Prostate gland (tissue), 2 donors: ENCODE measurements around the gene GRAMD1B. TPM values are rescaled to one million over a fixed set of nuclear protein-coding genes. Genes with fewer than 3 reads are reported as not detected.

Experiments
- DNase-seq: peaks from one replicate; pipeline ENCODE4 v3.0.0-alpha.2; 2019; ENCODE audit warnings: low spot score
- H3K27ac ChIP-seq, 2 donors: fragments of 200-600 bp; sonication (generic); 2 replicates each; pipeline ENCODE4 v1.5.1; 2017 to 2019
- H3K27me3 ChIP-seq: fragments of 200-600 bp; sonication (generic); replicated peaks from 2 replicates; pipeline ENCODE4 v1.5.1; 2019; ENCODE audit not compliant: insufficient read depth
- H3K36me3 ChIP-seq, 2 donors: fragments of 200-600 bp; sonication (generic); 1 replicate in 1 of 2; 2 replicates in 1 of 2; pipeline versions ENCODE4 v1.5.1 to v1.8.1; 2017 to 2019
- H3K4me1 ChIP-seq: fragments of 200-600 bp; sonication (generic); replicated peaks from 2 replicates; pipeline ENCODE4 v1.5.1; 2019
- H3K4me3 ChIP-seq, 2 donors: fragments of 200-600 bp; sonication (generic); 2 replicates each; pipeline ENCODE4 v1.5.1; 2017 to 2019
- H3K9me3 ChIP-seq: fragments of 200-600 bp; sonication (generic); 2 replicates; pipeline ENCODE4 v1.5.1; 2017
- POLR2A ChIP-seq: fragments of 450-650 bp; IDR thresholded peaks from one replicate; pipeline ENCODE4 v1.6.1; 2016; ENCODE audit warnings: antibody characterized with exemption, mild to moderate bottlenecking
- POLR2AphosphoS5 ChIP-seq: sonication (generic); formaldehyde crosslinking; IDR thresholded peaks from one replicate; pipeline ENCODE4 v1.6.1; 2017; ENCODE audit warnings: antibody characterized with exemption
- WGBS: methylation state at CpG from one replicate; pipeline ENCODE4 v1.1.5; 2018; 5-methylcytosine and 5-hydroxymethylcytosine counted together
- intact Hi-C: fragments of 100-400 bp; cut with DNase I; formaldehyde crosslinking; loops from one replicate; pipeline ENCODE4 v1.14.2; 2022
- microRNA-seq: library from miRNA; unstranded; fragments of <30 nt; microRNA quantifications from one replicate; pipeline ENCODE4, GENCODE V29; 2016
- small RNA-seq, 2 donors: library from RNA; depleted of rRNA; stranded (forward); fragments of <200 nt; gene quantifications; one replicate each; pipeline ENCODE3, GENCODE V24; 2016
- total RNA-seq, 2 donors: library from RNA; depleted of rRNA; stranded (reverse); fragments of >200 nt; gene quantifications; one replicate each; pipeline ENCODE4 v1.1.0, GENCODE V29; 2016
- TF ChIP-seq, protein P1 (sequence below), 4 experiments: fragments of 200-600 bp in 2 of 4; fragments of 450-650 bp in 2 of 4; sonication (generic) in 2 of 4; IDR thresholded peaks; 1 replicate in 3 of 4; 2 replicates in 1 of 4; pipeline ENCODE4 v1.5.1; 2016 to 2019; ENCODE audit warnings: antibody characterized with exemption in 4 of 4, mild to moderate bottlenecking in 2 of 4, moderate library complexity in 2 of 4

GRAMD1B gene
- total RNA-seq, 2 donors from 2014 or later, result 4.5 to 27.2 TPM

DNA sequence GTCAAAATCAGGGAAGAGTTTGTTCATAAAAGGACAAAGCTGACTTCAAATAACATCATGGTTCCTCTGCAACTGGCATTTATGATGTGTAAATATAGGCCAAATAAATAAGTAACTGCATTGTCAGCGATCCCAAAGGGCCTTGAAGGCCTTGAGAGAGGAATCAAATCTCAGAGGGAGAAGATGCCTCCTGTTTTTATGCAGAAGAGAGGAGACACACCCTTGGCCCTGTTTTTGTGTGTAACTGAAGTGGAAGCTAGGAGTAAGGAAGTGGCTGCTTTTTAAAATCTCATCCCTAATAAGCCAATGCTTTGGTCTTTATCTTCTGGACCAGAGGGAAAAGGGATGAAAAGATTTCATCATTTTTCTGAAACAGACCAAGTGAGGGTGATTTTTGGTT, 240.0 kb downstream of the GRAMD1B start:
- Histone ChIP-seq H3K4me1 (no peaks in the 10 kb centered on the region), H3K36me3 (no peaks in the 10 kb centered on the region), H3K9me3 (no peaks in the 10 kb centered on the region), H3K4me3 (no peak overlapping the region), H3K27ac (no peak overlapping the region), H3K27me3 (no peaks in the 10 kb centered on the region)
- intact Hi-C loops, result no loop called here
- 19% methylated on average over 1 of the region's 1 CpG for WGBS
- DNase-seq, result no peak
- TF ChIP-seq, protein P1, sequence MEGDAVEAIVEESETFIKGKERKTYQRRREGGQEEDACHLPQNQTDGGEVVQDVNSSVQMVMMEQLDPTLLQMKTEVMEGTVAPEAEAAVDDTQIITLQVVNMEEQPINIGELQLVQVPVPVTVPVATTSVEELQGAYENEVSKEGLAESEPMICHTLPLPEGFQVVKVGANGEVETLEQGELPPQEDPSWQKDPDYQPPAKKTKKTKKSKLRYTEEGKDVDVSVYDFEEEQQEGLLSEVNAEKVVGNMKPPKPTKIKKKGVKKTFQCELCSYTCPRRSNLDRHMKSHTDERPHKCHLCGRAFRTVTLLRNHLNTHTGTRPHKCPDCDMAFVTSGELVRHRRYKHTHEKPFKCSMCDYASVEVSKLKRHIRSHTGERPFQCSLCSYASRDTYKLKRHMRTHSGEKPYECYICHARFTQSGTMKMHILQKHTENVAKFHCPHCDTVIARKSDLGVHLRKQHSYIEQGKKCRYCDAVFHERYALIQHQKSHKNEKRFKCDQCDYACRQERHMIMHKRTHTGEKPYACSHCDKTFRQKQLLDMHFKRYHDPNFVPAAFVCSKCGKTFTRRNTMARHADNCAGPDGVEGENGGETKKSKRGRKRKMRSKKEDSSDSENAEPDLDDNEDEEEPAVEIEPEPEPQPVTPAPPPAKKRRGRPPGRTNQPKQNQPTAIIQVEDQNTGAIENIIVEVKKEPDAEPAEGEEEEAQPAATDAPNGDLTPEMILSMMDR (IDR thresholded peaks at IDR 0.05), result no peak
- TF ChIP-seq POLR2A (no peak), POLR2AphosphoS5 (no peak)

DNA sequence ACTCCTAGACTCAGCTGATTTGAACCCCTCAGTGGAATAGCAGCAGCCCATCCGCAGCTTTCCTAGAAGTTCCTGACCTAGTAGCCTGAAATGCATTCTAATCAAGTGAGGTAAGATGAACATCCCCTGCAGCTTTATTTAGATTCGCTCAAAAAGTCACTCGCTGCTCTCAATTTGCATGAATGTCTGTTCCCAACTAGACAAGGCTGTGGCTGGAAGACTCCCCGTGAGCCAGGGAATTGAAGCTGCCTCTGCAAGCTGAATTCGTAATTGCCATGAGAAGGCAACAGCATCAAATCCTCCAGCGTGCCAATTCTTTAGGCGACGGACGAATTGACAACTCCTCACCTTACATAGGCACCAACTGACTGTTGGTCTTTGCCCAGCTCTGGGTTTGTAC, 241.5 kb downstream of the GRAMD1B start:
- 79% methylated on average over 9 of the region's 9 CpGs for WGBS
- intact Hi-C loops, result no loop called here
- no peaks in the 10 kb centered on the region for H3K9me3 ChIP-seq

DNA sequence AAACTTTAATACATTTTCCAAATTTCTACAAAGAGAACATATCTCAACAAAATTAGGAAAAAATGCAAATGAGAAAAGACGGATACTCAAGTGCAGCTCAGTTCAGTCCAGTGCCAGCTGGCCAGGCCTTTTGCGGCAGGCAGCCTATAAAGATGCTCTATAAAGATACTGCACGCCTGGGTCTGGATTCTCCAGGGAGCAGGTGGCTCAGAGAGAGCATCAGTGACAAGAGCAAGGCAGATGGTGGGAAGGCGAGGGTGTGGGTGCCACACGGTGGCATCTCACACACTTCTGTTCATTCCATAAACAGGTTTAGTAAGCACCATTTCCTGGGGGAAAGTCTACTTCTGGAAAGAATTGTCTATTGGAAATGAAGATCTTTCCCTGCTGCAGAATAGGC, 242.5 kb downstream of the GRAMD1B start:
- TF ChIP-seq POLR2A (no peak), POLR2AphosphoS5 (no peak)
- TF ChIP-seq, protein P1 (IDR thresholded peaks at IDR 0.05), result no peak
- intact Hi-C loops, result no loop called here
- H3K36me3 ChIP-seq, result no peaks in the 10 kb centered on the region
- H3K27ac ChIP-seq, result no peak overlapping the region
- DNase-seq, result no peak
- no peak overlapping the region for H3K4me3 ChIP-seq
- H3K9me3 ChIP-seq, result no peaks in the 10 kb centered on the region
- H3K4me1 ChIP-seq, result no peaks in the 10 kb centered on the region
- H3K27me3 ChIP-seq, result no peaks in the 10 kb centered on the region
- WGBS, result 39% methylated on average over 5 of the region's 5 CpGs

More for the DNA sequence above, 241.5 kb downstream of the GRAMD1B start:
- Histone ChIP-seq H3K36me3 (no peaks in the 10 kb centered on the region), H3K27ac (no peak overlapping the region), H3K27me3 (no peaks in the 10 kb centered on the region), H3K4me1 (no peaks in the 10 kb centered on the region), H3K4me3 (no peak overlapping the region)
- DNase-seq, result no peak
- TF ChIP-seq, protein P1 (IDR thresholded peaks at IDR 0.05), result no peak
- TF ChIP-seq POLR2AphosphoS5, result no peak

DNA sequence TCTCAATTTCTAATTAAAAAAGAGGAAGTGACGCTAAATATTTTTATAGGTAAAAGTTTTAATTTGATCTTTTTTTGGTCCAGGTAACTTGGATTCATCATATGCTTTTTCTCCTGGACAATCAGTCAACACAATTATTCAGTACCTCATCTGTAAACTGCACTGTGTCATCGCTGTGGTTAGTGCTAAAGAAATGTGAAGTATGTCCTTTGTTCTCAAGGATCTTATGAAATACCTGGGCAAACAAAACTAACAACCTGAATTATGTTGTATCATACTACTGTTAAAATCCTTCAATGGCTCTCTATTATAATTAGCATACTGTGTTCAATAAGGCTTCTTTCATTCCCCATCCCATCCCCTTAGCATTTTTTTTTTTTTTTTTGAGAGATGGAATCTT, 244.2 kb downstream of the GRAMD1B start:
- Histone ChIP-seq H3K4me3 (no peak overlapping the region), H3K4me1 (no peaks in the 10 kb centered on the region), H3K27ac (no peak overlapping the region), H3K36me3 (no peaks in the 10 kb centered on the region), H3K9me3 (no peaks in the 10 kb centered on the region), H3K27me3 (no peaks in the 10 kb centered on the region)
- WGBS, result 42% methylated on average over 2 of the region's 2 CpGs
- TF ChIP-seq POLR2AphosphoS5, result no peak
- intact Hi-C loops, result no loop called here
- DNase-seq, result no peak

Small RNA genes lying within 50 kb of the gene (microRNA-seq; reads per million reads assigned to microRNA genes)
- gene MIR4493, result not detected

Small RNA genes lying within 50 kb of the gene (small RNA-seq; reads per million reads assigned to genes)
- gene MIR4493, result 0 reads per million in 2 donors

Other genes with a start within 250 kb of the GRAMD1B start
- 10 to 100 TPM in 1 of 2 donors, 1 to 10 TPM in 1; 5.0 to 10.7 TPM for gene CLMP, start 235.0 kb upstream of the GRAMD1B start, total RNA-seq
- 1 to 10 TPM; 2.5 to 3.5 TPM for gene SCN3B, start 224.4 kb downstream of the GRAMD1B start, total RNA-seq